Measurements from ENCODE around the gene ZFYVE21.

Gene ZFYVE21

DNA sequence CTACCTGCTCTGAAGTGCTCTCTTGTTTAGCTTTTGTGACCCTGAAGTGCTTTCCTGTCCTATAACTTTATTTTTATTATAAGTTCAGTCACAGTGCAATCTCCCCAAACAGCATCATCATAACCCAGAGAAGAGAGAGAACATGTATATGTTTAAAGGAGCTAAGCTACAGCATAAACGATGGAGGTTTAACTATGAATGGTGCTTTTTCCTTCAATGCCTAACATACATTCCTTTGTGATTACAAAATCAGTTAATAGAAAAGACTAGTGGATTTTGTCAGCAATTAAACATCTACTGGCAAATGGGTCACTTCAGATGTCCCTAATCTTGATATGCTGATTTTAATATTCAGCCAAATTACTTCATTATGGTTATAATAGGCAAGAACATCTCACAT, 46.4 kb downstream of the ZFYVE21 start:
- H3K27me3 ChIP-seq (ENCODE audit: control insufficient read depth in 2 of 2, insufficient read depth in 2 of 2, low read length in 2 of 2): no peaks in the 10 kb centered on the region
- no peak overlapping the region for H3K4me3 ChIP-seq (ENCODE audit: low read length in 2 of 2)
- H3K4me1 ChIP-seq (ENCODE audit: control insufficient read depth in 2 of 2, insufficient read depth in 2 of 2, low read length in 2 of 2): no peaks in the 10 kb centered on the region
- no peaks in the 10 kb centered on the region for H3K9me3 ChIP-seq (ENCODE audit: control insufficient read depth in 2 of 2, low read length in 2 of 2)
- H3K9ac ChIP-seq (ENCODE audit: low read depth in 1 of 2, low read length in 2 of 2): no peak overlapping the region
- no peak overlapping the region for H3K27ac ChIP-seq (ENCODE audit: low read depth in 2 of 2, low read length in 2 of 2)
- H3K36me3 ChIP-seq (ENCODE audit: control insufficient read depth in 2 of 2, insufficient read depth in 2 of 2, low read length in 2 of 2): peaks cover 0 to 6% of the 10 kb centered on the region in 2 donors

DNA sequence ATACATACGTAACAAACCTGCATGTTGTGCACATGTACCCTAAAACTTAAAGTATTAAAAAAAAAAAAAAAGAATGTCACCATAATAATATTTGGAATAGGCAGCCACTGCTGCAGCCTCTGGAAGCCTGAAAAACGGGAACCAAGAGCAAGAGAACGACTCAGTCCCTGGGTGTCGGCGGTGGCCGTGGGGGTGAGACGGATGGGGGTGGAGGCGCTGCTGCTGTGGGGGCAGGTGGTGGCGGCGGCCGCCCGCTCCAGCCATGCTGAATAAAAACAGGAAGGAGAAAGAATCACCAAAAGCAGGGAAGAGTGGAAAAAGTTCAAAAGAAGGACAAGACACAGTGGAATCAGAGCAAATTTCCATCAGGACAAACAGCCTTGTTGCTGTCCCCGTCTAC, 46.9 kb downstream of the ZFYVE21 start:
- H3K27ac ChIP-seq (ENCODE audit: low read depth in 2 of 2, low read length in 2 of 2): no peak overlapping the region
- H3K36me3 ChIP-seq (ENCODE audit: control insufficient read depth in 2 of 2, insufficient read depth in 2 of 2, low read length in 2 of 2): peaks cover 0 to 5% of the 10 kb centered on the region in 2 donors
- no peak overlapping the region for H3K4me3 ChIP-seq (ENCODE audit: low read length in 2 of 2)
- H3K9ac ChIP-seq (ENCODE audit: low read depth in 1 of 2, low read length in 2 of 2): no peak overlapping the region
- H3K4me1 ChIP-seq (ENCODE audit: control insufficient read depth in 2 of 2, insufficient read depth in 2 of 2, low read length in 2 of 2): no peaks in the 10 kb centered on the region
- H3K9me3 ChIP-seq (ENCODE audit: control insufficient read depth in 2 of 2, low read length in 2 of 2): no peaks in the 10 kb centered on the region
- no peaks in the 10 kb centered on the region for H3K27me3 ChIP-seq (ENCODE audit: control insufficient read depth in 2 of 2, insufficient read depth in 2 of 2, low read length in 2 of 2)

DNA sequence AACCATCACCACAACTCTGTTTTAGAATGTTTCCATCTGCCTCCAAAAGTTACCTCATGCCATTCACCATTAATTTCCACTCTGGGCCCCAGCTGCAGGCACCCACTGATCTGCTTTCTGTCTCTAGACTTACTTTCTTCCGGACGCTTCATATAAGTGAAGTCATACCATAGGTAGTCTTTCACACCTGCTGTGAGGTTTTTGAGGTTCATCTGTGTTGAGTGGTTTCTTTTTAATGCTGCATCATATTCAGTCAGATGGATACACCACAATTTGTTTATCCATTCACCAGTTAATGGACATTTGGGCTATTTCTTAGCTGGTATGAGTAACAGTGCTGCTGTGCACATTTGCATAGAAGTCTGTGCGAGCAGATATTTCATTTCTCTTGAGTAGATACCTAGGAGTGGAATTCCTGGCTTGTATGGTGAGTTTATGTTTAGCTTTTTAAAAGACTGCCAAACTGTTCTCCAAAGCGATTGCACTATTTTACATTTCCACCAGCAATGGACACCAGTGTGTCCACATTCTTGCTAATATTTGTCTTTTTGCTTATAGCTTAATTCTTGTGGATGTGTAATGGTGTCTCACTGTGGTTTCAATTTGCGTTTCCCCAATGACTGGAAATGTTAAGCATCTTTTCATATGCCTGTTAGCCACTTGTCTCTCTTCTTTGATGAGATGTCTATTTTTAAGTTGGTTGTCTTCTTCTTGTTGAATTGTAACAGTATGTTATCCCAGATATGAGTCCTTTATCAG, 48.3 kb downstream of the ZFYVE21 start:
- Histone ChIP-seq H3K36me3 (ENCODE audit: control insufficient read depth in 2 of 2, insufficient read depth in 2 of 2, low read length in 2 of 2) (peaks cover 0 to 5% of the 10 kb centered on the region in 2 donors), H3K9me3 (ENCODE audit: control insufficient read depth in 2 of 2, low read length in 2 of 2) (no peaks in the 10 kb centered on the region), H3K4me1 (ENCODE audit: control insufficient read depth in 2 of 2, insufficient read depth in 2 of 2, low read length in 2 of 2) (no peaks in the 10 kb centered on the region), H3K27ac (ENCODE audit: low read depth in 2 of 2, low read length in 2 of 2) (no peak overlapping the region), H3K9ac (ENCODE audit: low read depth in 1 of 2, low read length in 2 of 2) (no peak overlapping the region), H3K27me3 (ENCODE audit: control insufficient read depth in 2 of 2, insufficient read depth in 2 of 2, low read length in 2 of 2) (no peaks in the 10 kb centered on the region), H3K4me3 (ENCODE audit: low read length in 2 of 2) (no peak overlapping the region)

DNA sequence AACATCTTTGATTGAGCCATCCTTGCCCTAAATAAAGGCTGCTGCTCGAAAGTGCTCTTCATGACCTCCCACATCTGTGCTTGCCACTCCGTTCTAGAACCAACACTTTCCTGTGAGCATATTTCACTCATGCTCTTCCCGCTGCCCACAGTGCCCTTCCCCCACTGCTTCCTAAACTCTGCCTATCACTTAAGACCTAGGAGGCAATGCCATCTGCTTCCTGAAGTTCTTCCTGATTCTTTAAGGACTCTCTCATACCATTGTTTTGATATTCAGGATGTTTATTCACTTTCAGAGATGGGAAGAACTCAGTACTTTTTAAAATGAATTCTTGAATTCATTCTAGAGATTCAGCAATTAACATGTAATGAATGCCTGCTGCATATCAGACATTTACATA, 49.9 kb downstream of the ZFYVE21 start:
- Histone ChIP-seq H3K4me1 (ENCODE audit: control insufficient read depth in 2 of 2, insufficient read depth in 2 of 2, low read length in 2 of 2) (no peaks in the 10 kb centered on the region), H3K4me3 (ENCODE audit: low read length in 2 of 2) (no peak overlapping the region), H3K36me3 (ENCODE audit: control insufficient read depth in 2 of 2, insufficient read depth in 2 of 2, low read length in 2 of 2) (peaks cover 1 to 5% of the 10 kb centered on the region in 2 donors), H3K27me3 (ENCODE audit: control insufficient read depth in 2 of 2, insufficient read depth in 2 of 2, low read length in 2 of 2) (no peaks in the 10 kb centered on the region), H3K9me3 (ENCODE audit: control insufficient read depth in 2 of 2, low read length in 2 of 2) (no peaks in the 10 kb centered on the region), H3K9ac (ENCODE audit: low read depth in 1 of 2, low read length in 2 of 2) (no peak overlapping the region), H3K27ac (ENCODE audit: low read depth in 2 of 2, low read length in 2 of 2) (no peak overlapping the region)

DNA sequence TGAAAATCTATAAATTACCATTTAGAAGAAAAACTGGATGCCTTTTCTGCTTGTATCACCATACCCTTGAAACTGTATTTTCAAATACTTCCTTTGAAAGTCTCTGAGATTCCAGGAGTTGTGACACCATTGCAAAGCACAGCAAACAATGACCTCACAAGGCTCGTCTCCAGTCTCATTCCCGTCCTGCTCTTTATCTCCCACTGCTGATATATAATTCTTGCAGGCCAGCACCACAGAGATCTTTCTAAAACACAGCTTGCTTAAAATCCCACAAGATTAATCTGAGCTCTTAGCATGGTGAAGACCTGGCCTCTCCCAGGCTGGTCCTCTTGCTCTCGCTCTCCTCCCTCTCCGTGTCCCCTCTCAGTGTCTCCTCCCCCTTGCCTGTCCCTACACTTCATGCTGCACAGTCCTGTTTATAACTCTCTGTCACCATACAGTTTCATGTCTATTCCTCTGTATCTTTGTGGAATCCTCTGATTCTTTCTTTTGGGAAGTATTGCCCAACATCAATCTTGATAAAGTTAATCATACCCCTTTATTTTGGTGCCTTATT, 51.8 kb downstream of the ZFYVE21 start:
- no peak overlapping the region for H3K4me3 ChIP-seq (ENCODE audit: low read length in 2 of 2)
- no peaks in the 10 kb centered on the region for H3K4me1 ChIP-seq (ENCODE audit: control insufficient read depth in 2 of 2, insufficient read depth in 2 of 2, low read length in 2 of 2)
- no peak overlapping the region for H3K27ac ChIP-seq (ENCODE audit: low read depth in 2 of 2, low read length in 2 of 2)
- H3K9ac ChIP-seq (ENCODE audit: low read depth in 1 of 2, low read length in 2 of 2): no peak overlapping the region
- H3K9me3 ChIP-seq (ENCODE audit: control insufficient read depth in 2 of 2, low read length in 2 of 2): peaks cover 0 to 3% of the 10 kb centered on the region in 2 donors
- no peaks in the 10 kb centered on the region for H3K27me3 ChIP-seq (ENCODE audit: control insufficient read depth in 2 of 2, insufficient read depth in 2 of 2, low read length in 2 of 2)
- H3K36me3 ChIP-seq (ENCODE audit: control insufficient read depth in 2 of 2, insufficient read depth in 2 of 2, low read length in 2 of 2): peaks cover 2 to 5% of the 10 kb centered on the region in 2 donors

DNA sequence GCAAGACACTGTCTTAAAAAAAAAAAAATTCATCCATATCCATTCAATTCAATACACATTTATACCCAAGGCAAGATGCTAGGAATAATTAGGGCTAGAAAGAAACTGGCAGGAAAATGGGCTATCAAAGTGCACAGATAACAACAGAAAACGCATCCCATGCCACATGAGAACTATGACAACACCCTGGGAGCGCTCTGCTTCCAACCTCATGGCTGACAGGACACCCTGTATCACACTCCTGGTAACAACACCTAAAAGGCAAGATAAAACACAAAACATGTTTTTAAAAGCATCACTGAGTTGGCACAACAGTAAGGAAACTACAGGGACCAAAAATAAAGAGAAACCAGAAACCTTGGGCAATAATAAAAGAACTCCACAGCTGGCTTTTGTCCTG, 54.9 kb downstream of the ZFYVE21 start:
- Histone ChIP-seq H3K36me3 (ENCODE audit: control insufficient read depth in 2 of 2, insufficient read depth in 2 of 2, low read length in 2 of 2) (peaks cover 2 to 7% of the 10 kb centered on the region in 2 donors), H3K4me3 (ENCODE audit: low read length in 2 of 2) (no peak overlapping the region), H3K27ac (ENCODE audit: low read depth in 2 of 2, low read length in 2 of 2) (no peak overlapping the region), H3K27me3 (ENCODE audit: control insufficient read depth in 2 of 2, insufficient read depth in 2 of 2, low read length in 2 of 2) (no peaks in the 10 kb centered on the region), H3K9ac (ENCODE audit: low read depth in 1 of 2, low read length in 2 of 2) (no peak overlapping the region), H3K9me3 (ENCODE audit: control insufficient read depth in 2 of 2, low read length in 2 of 2) (peaks cover 0 to 3% of the 10 kb centered on the region in 2 donors), H3K4me1 (ENCODE audit: control insufficient read depth in 2 of 2, insufficient read depth in 2 of 2, low read length in 2 of 2) (no peaks in the 10 kb centered on the region)

DNA sequence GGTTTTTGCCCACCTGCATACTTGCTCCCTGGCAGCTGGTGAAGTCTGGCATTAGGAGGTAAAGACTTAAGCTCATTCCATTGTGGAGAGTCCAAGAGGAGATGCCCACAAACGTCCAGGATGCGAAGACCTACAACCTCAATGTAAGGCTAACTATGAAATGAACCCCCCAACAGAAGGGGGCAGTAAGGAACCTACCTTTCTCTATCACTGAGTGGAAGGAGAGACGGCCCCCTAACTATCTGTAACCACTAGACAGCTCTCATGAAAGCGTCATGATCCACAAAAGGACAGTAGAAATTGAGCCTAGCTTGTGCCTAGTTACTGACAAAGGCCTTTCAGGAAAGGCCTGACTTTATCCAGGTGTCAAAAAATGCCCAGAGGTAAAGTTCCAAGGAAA, 55.3 kb downstream of the ZFYVE21 start:
- peaks cover 0 to 3% of the 10 kb centered on the region in 2 donors for H3K9me3 ChIP-seq (ENCODE audit: control insufficient read depth in 2 of 2, low read length in 2 of 2)
- no peak overlapping the region for H3K9ac ChIP-seq (ENCODE audit: low read depth in 1 of 2, low read length in 2 of 2)
- no peak overlapping the region for H3K4me3 ChIP-seq (ENCODE audit: low read length in 2 of 2)
- no peaks in the 10 kb centered on the region for H3K4me1 ChIP-seq (ENCODE audit: control insufficient read depth in 2 of 2, insufficient read depth in 2 of 2, low read length in 2 of 2)
- H3K27ac ChIP-seq (ENCODE audit: low read depth in 2 of 2, low read length in 2 of 2): no peak overlapping the region
- peaks cover 2 to 7% of the 10 kb centered on the region in 2 donors for H3K36me3 ChIP-seq (ENCODE audit: control insufficient read depth in 2 of 2, insufficient read depth in 2 of 2, low read length in 2 of 2)
- no peaks in the 10 kb centered on the region for H3K27me3 ChIP-seq (ENCODE audit: control insufficient read depth in 2 of 2, insufficient read depth in 2 of 2, low read length in 2 of 2)

DNA sequence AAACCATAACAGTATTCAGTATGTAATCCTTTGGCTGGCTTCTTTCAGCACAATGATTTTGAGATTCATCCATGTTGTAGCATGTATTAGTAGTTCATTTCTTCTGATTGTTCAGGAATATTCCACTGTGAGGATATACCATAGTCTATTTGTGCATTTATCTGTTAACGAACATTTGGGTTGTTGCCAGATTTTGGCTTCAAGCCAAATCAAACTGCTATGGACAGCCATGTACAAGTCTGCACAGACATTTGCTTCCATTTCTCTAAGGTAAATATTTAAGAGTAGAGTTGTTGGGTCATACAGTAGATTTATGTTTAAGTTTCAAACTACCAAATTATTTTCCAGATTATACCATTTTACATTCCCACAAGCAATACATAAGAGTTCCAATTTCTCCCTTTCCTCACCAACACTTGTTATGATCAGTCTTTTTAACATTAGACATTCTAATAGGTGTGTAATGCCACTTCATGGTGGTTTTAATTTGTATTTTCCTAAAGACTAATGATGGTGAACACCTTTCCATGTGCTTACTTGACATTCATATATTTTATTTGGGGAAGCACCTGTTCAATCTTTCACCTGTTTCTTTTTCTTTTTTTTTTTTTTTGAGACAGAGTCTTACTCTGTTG, 56.6 kb downstream of the ZFYVE21 start:
- H3K9me3 ChIP-seq (ENCODE audit: control insufficient read depth in 2 of 2, low read length in 2 of 2): peaks cover 0 to 3% of the 10 kb centered on the region in 2 donors
- H3K27ac ChIP-seq (ENCODE audit: low read depth in 2 of 2, low read length in 2 of 2): no peak overlapping the region
- H3K4me1 ChIP-seq (ENCODE audit: control insufficient read depth in 2 of 2, insufficient read depth in 2 of 2, low read length in 2 of 2): no peaks in the 10 kb centered on the region
- no peaks in the 10 kb centered on the region for H3K27me3 ChIP-seq (ENCODE audit: control insufficient read depth in 2 of 2, insufficient read depth in 2 of 2, low read length in 2 of 2)
- H3K4me3 ChIP-seq (ENCODE audit: low read length in 2 of 2): no peak overlapping the region
- H3K36me3 ChIP-seq (ENCODE audit: control insufficient read depth in 2 of 2, insufficient read depth in 2 of 2, low read length in 2 of 2): peaks cover 2 to 8% of the 10 kb centered on the region in 2 donors
- H3K9ac ChIP-seq (ENCODE audit: low read depth in 1 of 2, low read length in 2 of 2): no peak overlapping the region

DNA sequence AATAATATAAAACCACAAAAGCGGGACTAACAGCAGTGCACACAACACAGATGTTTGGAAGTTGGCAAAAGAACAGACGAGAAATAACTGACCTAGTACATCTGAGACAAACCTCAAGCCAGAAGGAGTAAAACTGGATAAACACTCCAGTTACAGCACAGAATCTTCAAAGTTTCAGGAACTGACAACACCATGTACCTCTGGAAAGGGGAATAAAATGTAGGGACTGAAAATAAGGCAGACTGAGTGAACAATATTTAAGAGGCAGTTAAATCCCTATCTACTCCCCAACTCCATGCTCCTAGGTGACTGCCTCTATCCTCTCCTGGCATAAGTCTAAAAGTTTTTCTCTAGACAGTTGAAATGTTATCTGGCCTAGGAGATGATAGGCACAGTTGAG, 57.9 kb downstream of the ZFYVE21 start:
- Histone ChIP-seq H3K4me3 (ENCODE audit: low read length in 2 of 2) (no peak overlapping the region), H3K36me3 (ENCODE audit: control insufficient read depth in 2 of 2, insufficient read depth in 2 of 2, low read length in 2 of 2) (peaks cover 2 to 13% of the 10 kb centered on the region in 2 donors), H3K4me1 (ENCODE audit: control insufficient read depth in 2 of 2, insufficient read depth in 2 of 2, low read length in 2 of 2) (no peaks in the 10 kb centered on the region), H3K27me3 (ENCODE audit: control insufficient read depth in 2 of 2, insufficient read depth in 2 of 2, low read length in 2 of 2) (no peaks in the 10 kb centered on the region), H3K9ac (ENCODE audit: low read depth in 1 of 2, low read length in 2 of 2) (no peak overlapping the region), H3K9me3 (ENCODE audit: control insufficient read depth in 2 of 2, low read length in 2 of 2) (peaks cover 0 to 3% of the 10 kb centered on the region in 2 donors), H3K27ac (ENCODE audit: low read depth in 2 of 2, low read length in 2 of 2) (no peak overlapping the region)

DNA sequence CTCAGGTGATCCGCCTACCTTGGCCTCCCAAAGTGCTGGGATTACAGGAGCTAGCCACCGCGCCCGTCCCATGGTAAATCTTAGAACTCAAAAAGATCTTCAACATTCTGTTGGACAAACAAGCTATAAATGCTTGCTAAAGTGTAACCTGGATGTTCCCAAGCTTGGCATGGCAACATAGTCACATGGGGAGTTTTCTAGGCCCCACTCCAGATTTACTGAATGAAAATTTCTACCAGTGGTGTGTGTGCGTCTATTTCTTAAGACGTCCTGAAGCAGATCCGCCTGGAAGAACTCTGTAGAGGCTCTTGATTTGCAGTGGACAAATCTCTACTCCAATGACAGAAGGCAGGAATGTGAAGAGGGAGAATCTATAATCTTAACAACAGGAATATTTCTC, 59.9 kb downstream of the ZFYVE21 start:
- Histone ChIP-seq H3K4me1 (ENCODE audit: control insufficient read depth in 2 of 2, insufficient read depth in 2 of 2, low read length in 2 of 2) (no peaks in the 10 kb centered on the region), H3K27ac (ENCODE audit: low read depth in 2 of 2, low read length in 2 of 2) (no peak overlapping the region), H3K36me3 (ENCODE audit: control insufficient read depth in 2 of 2, insufficient read depth in 2 of 2, low read length in 2 of 2) (peaks cover 1 to 17% of the 10 kb centered on the region in 2 donors), H3K27me3 (ENCODE audit: control insufficient read depth in 2 of 2, insufficient read depth in 2 of 2, low read length in 2 of 2) (no peaks in the 10 kb centered on the region), H3K4me3 (ENCODE audit: low read length in 2 of 2) (no peak overlapping the region), H3K9me3 (ENCODE audit: control insufficient read depth in 2 of 2, low read length in 2 of 2) (peaks cover 0 to 3% of the 10 kb centered on the region in 2 donors), H3K9ac (ENCODE audit: low read depth in 1 of 2, low read length in 2 of 2) (no peak overlapping the region)

Data from mucosa of rectum (tissue), 2 donors.